HCT116 (cell line): Measurements from ENCODE around the gene IL11RA. TPM values are rescaled to one million over a fixed set of nuclear protein-coding genes. Genes with fewer than 3 reads are reported as not detected.

Experiments
- ATAC-seq: fragments of 200-7000 bp; cut with Tn5 transposase; 2 replicates; pipeline ENCODE4 v1.9.1; 2020; ENCODE audit warnings: mild to moderate bottlenecking, moderate library complexity
- BruUV-seq: library from RNA; stranded (reverse); fragments of 400-500 nt; replicated peaks from 2 replicates; lab custom pipeline; 2021; lab: Mats Ljungman, UMichigan
- CTCF ChIA-PET: fragments of 300-600 bp; sonication (Branson Sonifier 250); formaldehyde crosslinking; loops from one replicate; lab custom pipeline; 2021; ENCODE audit warnings: antibody characterized with exemption; lab: Charles Lee
- POLR2A ChIA-PET: fragments of 300-600, 350-600 bp; sonication (Branson Sonifier 250); formaldehyde crosslinking; loops from one replicate; lab custom pipeline; 2021; ENCODE audit warnings: antibody characterized with exemption; lab: Charles Lee
- RAD21 ChIA-PET, 2 experiments: fragments of 300-600 bp; sonication (Branson Sonifier 250); formaldehyde crosslinking; loops; one replicate each; lab custom pipeline; 2023; ENCODE audit warnings: low total read pairs in 2 of 2; ENCODE audit not compliant: uncharacterized antibody in 2 of 2, unreplicated experiment in 2 of 2, low non-redundant PET in 1 of 2; lab: Charles Lee
- DNase-seq: peaks from one replicate; pipeline ENCODE4 v3.0.0-alpha.2; 2010; ENCODE audit warnings: low read depth, low spot score
- H2AFZ ChIP-seq: fragments of 200-600 bp; shearing (Covaris generic), sonication (generic); 2 replicates; pipeline ENCODE4 v1.6.1; 2017; ENCODE audit warnings: low read depth, mixed run types, mixed read lengths, antibody characterized with exemption, low read length; ENCODE audit not compliant: poor library complexity, severe bottlenecking
- H3K27ac ChIP-seq: 2 replicates; pipeline ENCODE4 v1.5.1; 2012; ENCODE audit warnings: low read depth, low read length
- H3K27me3 ChIP-seq: fragments of 200-600 bp; sonication (generic); 2 replicates; pipeline ENCODE4 v1.6.1; 2016; ENCODE audit warnings: mixed run types, low read length, mixed read lengths; ENCODE audit not compliant: insufficient read depth
- H3K36me3 ChIP-seq, 2 experiments: fragments of 200-500 bp in 1 of 2; fragments of 200-600 bp in 1 of 2; sonication (Bioruptor generic) in 1 of 2; sonication (generic) in 1 of 2; 2 replicates each; pipeline versions ENCODE4 v1.5.1 to v1.6.1; 2014 to 2016; ENCODE audit warnings: low read length in 2 of 2, inconsistent platforms in 1 of 2, mixed read lengths in 1 of 2, mixed run types in 1 of 2; ENCODE audit not compliant: insufficient read depth in 2 of 2, control insufficient read depth in 1 of 2
- H3K4me1 ChIP-seq, 2 experiments: fragments of 200-600 bp in 1 of 2; sonication (generic) in 1 of 2; 2 replicates each; pipeline versions ENCODE4 v1.5.1 to v1.6.1; 2012 to 2017; ENCODE audit warnings: low read length in 2 of 2, inconsistent platforms in 1 of 2, mild to moderate bottlenecking in 1 of 2, mixed read lengths in 1 of 2, mixed run types in 1 of 2, moderate library complexity in 1 of 2; ENCODE audit not compliant: insufficient read depth in 2 of 2, control insufficient read depth in 1 of 2
- H3K4me2 ChIP-seq: fragments of 200-600 bp; sonication (generic); 2 replicates; pipeline ENCODE4 v1.6.1; 2017; ENCODE audit warnings: mixed run types, low read length, mixed read lengths
- H3K4me3 ChIP-seq, 2 experiments: fragments of 200-600 bp in 1 of 2; sonication (generic) in 1 of 2; replicated peaks in 1 of 2; 2 replicates each; pipeline ENCODE4 v1.5.1; 2011 to 2016; ENCODE audit warnings: low read length in 2 of 2, control low read depth in 1 of 2, low read depth in 1 of 2, mild to moderate bottlenecking in 1 of 2, mixed read lengths in 1 of 2, mixed run types in 1 of 2
- H3K79me2 ChIP-seq: fragments of 200-600 bp; sonication (generic); 2 replicates; pipeline ENCODE4 v1.6.1; 2017; ENCODE audit warnings: mild to moderate bottlenecking, mixed run types, low read length, moderate library complexity, mixed read lengths; ENCODE audit not compliant: insufficient read depth
- H3K9ac ChIP-seq: fragments of 200-600 bp; sonication (generic); 2 replicates; pipeline ENCODE4 v1.6.1; 2016; ENCODE audit warnings: low read length, mixed read lengths
- H3K9me2 ChIP-seq: fragments of 200-600 bp; sonication (generic), shearing (Covaris generic); 2 replicates; pipeline ENCODE4 v1.6.1; 2017; ENCODE audit warnings: mixed run types, mild to moderate bottlenecking, moderate library complexity; ENCODE audit not compliant: insufficient read depth
- H3K9me3 ChIP-seq, 2 experiments: fragments of 200-500 bp in 1 of 2; fragments of 200-600 bp in 1 of 2; sonication (Bioruptor generic) in 1 of 2; sonication (generic) in 1 of 2; 2 replicates each; pipeline ENCODE4 v1.6.1; 2014 to 2017; ENCODE audit warnings: low read length in 2 of 2, mixed read lengths in 2 of 2, inconsistent platforms in 1 of 2, low read depth in 1 of 2, mild to moderate bottlenecking in 1 of 2, mixed run types in 1 of 2, moderate library complexity in 1 of 2; ENCODE audit not compliant: control insufficient read depth in 1 of 2, insufficient read depth in 1 of 2
- H4K20me1 ChIP-seq: fragments of 200-600 bp; sonication (generic), shearing (Covaris generic); 2 replicates; pipeline ENCODE4 v1.6.1; 2017; ENCODE audit warnings: mixed run types, mild to moderate bottlenecking, moderate library complexity; ENCODE audit not compliant: insufficient read depth
- CTCF ChIP-seq, 3 experiments: fragments of 200-600 bp in 1 of 3; sonication (generic) in 1 of 3; IDR thresholded peaks in 2 of 3; conservative IDR thresholded peaks in 1 of 3; 2 replicates each; pipeline ENCODE4 v1.5.1; 2012 to 2017; ENCODE audit warnings: low read depth in 2 of 3, low read length in 2 of 3, antibody characterized with exemption in 1 of 3, borderline replicate concordance in 1 of 3, control low read depth in 1 of 3, mild to moderate bottlenecking in 1 of 3, mixed read lengths in 1 of 3, mixed run types in 1 of 3, moderate library complexity in 1 of 3; ENCODE audit not compliant: insufficient read depth in 1 of 3
- ELF1 ChIP-seq: IDR thresholded peaks from 2 replicates; pipeline ENCODE4 v1.6.1; 2012; ENCODE audit warnings: low read depth, borderline replicate concordance
- EZH2 ChIP-seq: fragments of 200-600 bp; sonication (generic); IDR thresholded peaks from 2 replicates; pipeline ENCODE4 v1.6.1; 2017; ENCODE audit warnings: antibody characterized with exemption, mixed run types
- FOSL1 ChIP-seq: IDR thresholded peaks from 2 replicates; pipeline ENCODE4 v1.6.1; 2012; ENCODE audit warnings: low read depth
- MAX ChIP-seq: IDR thresholded peaks from 2 replicates; pipeline ENCODE4 v1.6.1; 2012
- POLR2A ChIP-seq: IDR thresholded peaks from 2 replicates; pipeline ENCODE4 v1.7.0; 2011; ENCODE audit warnings: borderline replicate concordance; ENCODE audit not compliant: insufficient read depth, insufficient read length; ENCODE audit errors: extremely low read depth
- POLR2AphosphoS5 ChIP-seq: IDR thresholded peaks from 2 replicates; pipeline ENCODE4 v1.6.1; 2011; ENCODE audit warnings: mild to moderate bottlenecking, low read depth, low read length, moderate library complexity
- RAD21 ChIP-seq: IDR thresholded peaks from 2 replicates; pipeline ENCODE4 v1.6.1; 2012; ENCODE audit warnings: low read depth, mild to moderate bottlenecking
- SIN3A ChIP-seq: IDR thresholded peaks from 2 replicates; pipeline ENCODE4 v1.6.1; 2012; ENCODE audit warnings: low read depth
- ZFX ChIP-seq: fragments of 450-650 bp; IDR thresholded peaks from 2 replicates; pipeline ENCODE4 v1.6.1; 2017
- ZNF274 ChIP-seq: fragments of 200-500 bp; sonication (Bioruptor generic); IDR thresholded peaks from 2 replicates; pipeline ENCODE4 v1.6.1; 2014; ENCODE audit warnings: mild to moderate bottlenecking, low read depth, low read length, inconsistent platforms
- intact Hi-C: fragments of 100-400 bp; cut with micrococcal nuclease; formaldehyde crosslinking; loops from 2 replicates; pipeline ENCODE4 v1.10.0; 2022
- total RNA-seq: library from RNA; stranded (reverse); gene quantifications from one replicate; pipeline ENCODE4 v1.2.1, GENCODE V29; 2021; ENCODE audit not compliant: unreplicated experiment
- TF ChIP-seq, protein P1 (sequence below): IDR thresholded peaks from 2 replicates; pipeline ENCODE4 v1.6.1; 2012
- TF ChIP-seq, protein P2 (sequence below): IDR thresholded peaks from 2 replicates; pipeline ENCODE4 v1.6.1; 2011; ENCODE audit warnings: mild to moderate bottlenecking, low read length, moderate library complexity; ENCODE audit not compliant: insufficient replicate concordance; ENCODE audit errors: extremely low read depth

Gene IL11RA
- total RNA-seq, 1 experiment from 2014 or later: 10.6 TPM

- ChIA-PET CTCF (interaction anchor here (1.6 kb wide), 1 partner anchor 13 kb away, joined by 7 read pairs; no protein-coding TSS in a partner anchor), POLR2A (no interaction called here), RAD21 (no interaction called here)
- Histone ChIP-seq H3K27ac (no peak overlapping the region), H3K27me3 (no peaks in the 10 kb centered on the region), H3K9ac (no peak overlapping the region), H4K20me1 (no peaks in the 10 kb centered on the region), H3K9me2 (no peaks in the 10 kb centered on the region), H3K36me3 (no peaks in the 10 kb centered on the region), H3K4me2 (no peak overlapping the region), H3K4me3 (no peak overlapping the region), H2AFZ (no peak overlapping the region), H3K79me2 (no peaks in the 10 kb centered on the region), H3K9me3 (no peaks in the 10 kb centered on the region), H3K4me1 (no peaks in the 10 kb centered on the region)
- TF ChIP-seq EZH2 (no peak), ZNF274 (no peak)
- intact Hi-C loops: no loop called here
- no TSS peak for BruUV-seq
- no peak for DNase-seq
- ATAC-seq: no peak
Observed at GRCh38 chr9:34689512-34689911, 37.5 kb downstream of the IL11RA start.

- intact Hi-C loops: no loop called here
- no peak within 1 kb of the TSS for H3K27ac ChIP-seq
- ChIA-PET RAD21 (no interaction called here), CTCF (interaction anchor here (1.9 kb wide), 1 partner anchor 12 kb away, joined by 8 read pairs; no protein-coding TSS in a partner anchor), POLR2A (no interaction called here)
- ATAC-seq (no peak), DNase-seq (no peak)
- no peaks in the 10 kb centered on the region for H3K9me3 ChIP-seq
- no peaks in the 10 kb centered on the region for H4K20me1 ChIP-seq
- no peaks in the 10 kb centered on the region for H3K9me2 ChIP-seq
- H3K27me3 ChIP-seq: no peaks in the 10 kb centered on the region
- H3K4me3 ChIP-seq: no peak within 1 kb of the TSS
- no peaks in the 10 kb centered on the region for H3K4me1 ChIP-seq
- BruUV-seq: no TSS peak
- no peaks in the 10 kb centered on the region for H3K36me3 ChIP-seq
- H2AFZ ChIP-seq: no peak within 1 kb of the TSS
- H3K4me2 ChIP-seq: no peak within 1 kb of the TSS
- no peak within 1 kb of the TSS for H3K9ac ChIP-seq
- no peaks in the 10 kb centered on the region for H3K79me2 ChIP-seq
- TF ChIP-seq, protein P1, sequence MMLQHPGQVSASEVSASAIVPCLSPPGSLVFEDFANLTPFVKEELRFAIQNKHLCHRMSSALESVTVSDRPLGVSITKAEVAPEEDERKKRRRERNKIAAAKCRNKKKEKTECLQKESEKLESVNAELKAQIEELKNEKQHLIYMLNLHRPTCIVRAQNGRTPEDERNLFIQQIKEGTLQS: no peak
- TF ChIP-seq POLR2A (no peak), FOSL1 (no peak), CTCF (IDR thresholded peaks at IDR 0.05 in 2 of 3, conservative IDR thresholded peaks at IDR 0.05 in 1 of 3; ENCODE audit: borderline replicate concordance in 1 of 3, insufficient read depth in 1 of 3, low read depth in 2 of 3, low read length in 2 of 3) (no peak), EZH2 (no peak), POLR2AphosphoS5 (no peak), ELF1 (no peak), MAX (no peak), ZNF274 (no peak), ZFX (no peak), SIN3A (no peak), RAD21 (no peak)
- TF ChIP-seq, protein P2, sequence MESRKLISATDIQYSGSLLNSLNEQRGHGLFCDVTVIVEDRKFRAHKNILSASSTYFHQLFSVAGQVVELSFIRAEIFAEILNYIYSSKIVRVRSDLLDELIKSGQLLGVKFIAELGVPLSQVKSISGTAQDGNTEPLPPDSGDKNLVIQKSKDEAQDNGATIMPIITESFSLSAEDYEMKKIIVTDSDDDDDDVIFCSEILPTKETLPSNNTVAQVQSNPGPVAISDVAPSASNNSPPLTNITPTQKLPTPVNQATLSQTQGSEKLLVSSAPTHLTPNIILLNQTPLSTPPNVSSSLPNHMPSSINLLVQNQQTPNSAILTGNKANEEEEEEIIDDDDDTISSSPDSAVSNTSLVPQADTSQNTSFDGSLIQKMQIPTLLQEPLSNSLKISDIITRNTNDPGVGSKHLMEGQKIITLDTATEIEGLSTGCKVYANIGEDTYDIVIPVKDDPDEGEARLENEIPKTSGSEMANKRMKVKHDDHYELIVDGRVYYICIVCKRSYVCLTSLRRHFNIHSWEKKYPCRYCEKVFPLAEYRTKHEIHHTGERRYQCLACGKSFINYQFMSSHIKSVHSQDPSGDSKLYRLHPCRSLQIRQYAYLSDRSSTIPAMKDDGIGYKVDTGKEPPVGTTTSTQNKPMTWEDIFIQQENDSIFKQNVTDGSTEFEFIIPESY: no peak
Observed at GRCh38 chr9:34690983-34691935, 39.3 kb downstream of the IL11RA start, which contains the start of gene CCL19. CCL19 (minus strand) TSS chr9:34691276; CDS start chr9:34691139, 137 bp downstream.
